ENCODE results near the gene APOA1.

- TF ChIP-seq EZH2phosphoT487 (conservative IDR thresholded peaks at IDR 0.05; ENCODE audit: low read length) (no peak), CTCF (IDR thresholded peaks at IDR 0.05; ENCODE audit: insufficient read depth, low read length, poor library complexity, severe bottlenecking) (no peak)
Observed at GRCh38 chr11:116828632-116829524, 8.5 kb downstream of the APOA1 start.
